ENCODE data around the gene TMEM72. TPM values are rescaled to one million over a fixed set of nuclear protein-coding genes. Genes with fewer than 3 reads are reported as not detected.

TMEM72 gene
- total and polyA plus RNA-seq, 2 of the 13 experiments (the other 11 are each of a cell fraction or from before 2014, with no cell fraction given): 0.04 TPM; not detected in 1

GRCh38 chr10:44974082-44974627, 63.0 kb downstream of the TMEM72 start (continued):
- TF ChIP-seq ZBTB3 (CRISPR knock-in tag; IDR thresholded peaks at IDR 0.05; ENCODE audit: borderline replicate concordance, low read depth) (no peak), SNAPC2 (CRISPR knock-in tag; IDR thresholded peaks at IDR 0.05) (no peak)

GRCh38 chr10:44974628-44975430, 63.7 kb downstream of the TMEM72 start:
- ATAC-seq (peak; percentile 58), DNase-seq (ENCODE audit: low spot score) (peak; percentile 79), FAIRE-seq (peak; percentile 12)
- intact Hi-C loops (cut with micrococcal nuclease; ENCODE audit: unreplicated experiment) (loop anchor here (1.0 to 2.0 kb wide), 2 partner anchors 14 to 43 kb away; no protein-coding TSS in a partner anchor), in situ Hi-C loops (cut with HindIII; ENCODE audit: extremely low pct_ligation_motif_present, low pct_unique_long_range_greater_than_20kb) (loop anchor here (5.0 to 25.0 kb wide), 2 partner anchors 43 to 1563 kb away; partner anchors contain the start of gene HNRNPF)
- peaks cover 14 to 47% of the 10 kb centered on the region in 2 experiments; a peak in 4 of 5 replicates for H3K36me3 ChIP-seq (replicated peaks in 1 of 2; ENCODE audit: control insufficient read depth in 1 of 2, insufficient read depth in 2 of 2, low read length in 2 of 2)
- H3K9ac ChIP-seq (ENCODE audit: insufficient read depth, low read depth, low read length): 0 out of 2 replicates have a peak overlapping the region, but pooled peaks have one; percentile 29
- no peak overlapping the region for H2AFZ ChIP-seq (ENCODE audit: low read length)
- H3K27me3 ChIP-seq (ENCODE audit: control insufficient read depth in 1 of 2, insufficient read depth in 2 of 2, low read length in 2 of 2): no peaks in the 10 kb centered on the region; a peak in 1 of 5 replicates
- H3K4me1 ChIP-seq (ENCODE audit: insufficient read depth, low read length): peaks cover 47% of the 10 kb centered on the region
- 17% methylated on average over 17 of the region's 46 CpGs for WGBS (ENCODE audit: low lambda C conversion rate)
- peak overlapping the region; percentile 53 for H3K27ac ChIP-seq (ENCODE audit: extremely low read length, insufficient read depth, low read length)
- H3K4me2 ChIP-seq (ENCODE audit: low read depth, low read length): peak overlapping the region; percentile 60
- peak overlapping the region in 2 of 3 experiments; percentile 21 to 52; a peak in 2 of 6 replicates for H3K4me3 ChIP-seq (replicated peaks in 1 of 3; ENCODE audit: insufficient read depth in 1 of 3, low read depth in 2 of 3, low read length in 3 of 3)
- H4K20me1 ChIP-seq (ENCODE audit: insufficient read depth, low read length): peaks cover 40% of the 10 kb centered on the region
- ChIA-PET CTCF (ENCODE audit: low intra/inter-chr PET ratio, low total read pairs) (interaction anchor here (1.1 to 3.8 kb wide), 5 partner anchors 8 to 42 kb away, joined by 4 to 64 read pairs (median 5); partner anchors contain the start of gene RASSF4), POLR2A (interaction anchor here (0.8 to 12.6 kb wide), 10 partner anchors 12 to 40 kb away, joined by 4 to 863 read pairs (median 16); partner anchors contain the start of genes RASSF4 and ZNF22)
- H3K79me2 ChIP-seq (ENCODE audit: insufficient read depth, low read length): peaks cover 30% of the 10 kb centered on the region
- no TSS peak for BruUV-seq (replicated peaks)
- H3K9me3 ChIP-seq (ENCODE audit: low read length): no peaks in the 10 kb centered on the region
- peak; percentile 44 for TF ChIP-seq HOXA3 (CRISPR knock-in tag; IDR thresholded peaks at IDR 0.05)
- TF ChIP-seq MXI1 (IDR thresholded peaks at IDR 0.05; ENCODE audit: borderline replicate concordance, low read depth, low read length): peak; percentile 44; the same call in 1 of the 3 replicates
- TF ChIP-seq ZIK1 (CRISPR knock-in tag; IDR thresholded peaks at IDR 0.05; ENCODE audit: borderline replicate concordance, low read depth): 0 out of 2 replicates have a peak, but pooled peaks have one; percentile 52
- peak; percentile 98 for TF ChIP-seq PCBP1 (IDR thresholded peaks at IDR 0.05; ENCODE audit: borderline replicate concordance, low read depth, low read length)
- 0 out of 2 replicates have a peak, but pooled peaks have one; percentile 44 for TF ChIP-seq TEAD2 (CRISPR knock-in tag; IDR thresholded peaks at IDR 0.05)
- TF ChIP-seq SRY (CRISPR knock-in tag; IDR thresholded peaks at IDR 0.05): peak; percentile 47; the same call in 1 of the 2 replicates
- TF ChIP-seq ZNF121 (CRISPR knock-in tag; IDR thresholded peaks at IDR 0.05): 0 out of 2 replicates have a peak, but pooled peaks have one; percentile 52
- peak; percentile 43; the same call in 1 of the 2 replicates for TF ChIP-seq POLR2AphosphoS5 (IDR thresholded peaks at IDR 0.05; ENCODE audit: low read depth, low read length)
- peak; percentile 84 for TF ChIP-seq CTCF (CRISPR knock-in tag; IDR thresholded peaks at IDR 0.05)
- TF ChIP-seq PHF5A (CRISPR knock-in tag; IDR thresholded peaks at IDR 0.05; ENCODE audit: low read depth, unreplicated experiment): peak; percentile 28
- peak; percentile 63; the same call in 1 of the 2 replicates for TF ChIP-seq KLF12 (CRISPR knock-in tag; IDR thresholded peaks at IDR 0.05; ENCODE audit: borderline replicate concordance)
- peak; percentile 97 for TF ChIP-seq RAD21 (CRISPR knock-in tag; IDR thresholded peaks at IDR 0.05)
- peak; percentile 70 for TF ChIP-seq KDM2A (CRISPR knock-in tag; IDR thresholded peaks at IDR 0.05; ENCODE audit: borderline replicate concordance, low read depth)
- no peak for TF ChIP-seq ZNF83 (CRISPR knock-in tag; IDR thresholded peaks at IDR 0.05; ENCODE audit: borderline replicate concordance)
- TF ChIP-seq ZNF564 (CRISPR knock-in tag; IDR thresholded peaks at IDR 0.05): 0 out of 2 replicates have a peak, but pooled peaks have one; percentile 21
- TF ChIP-seq TARDBP (CRISPR knock-in tag; IDR thresholded peaks at IDR 0.05): 0 out of 2 replicates have a peak, but pooled peaks have one; percentile 10
- TF ChIP-seq ZNF34 (CRISPR knock-in tag; IDR thresholded peaks at IDR 0.05; ENCODE audit: borderline replicate concordance): peak; percentile 36
- TF ChIP-seq ZNF317 (CRISPR knock-in tag; IDR thresholded peaks at IDR 0.05): peak; percentile 22; the same call in 1 of the 2 replicates
